ENCODE data around the gene STK39. TPM values are rescaled to one million over a fixed set of nuclear protein-coding genes. Genes with fewer than 3 reads are reported as not detected.

The STK39 gene
- total RNA-seq, 1 experiment from 2014 or later = 2.9 TPM

DNA sequence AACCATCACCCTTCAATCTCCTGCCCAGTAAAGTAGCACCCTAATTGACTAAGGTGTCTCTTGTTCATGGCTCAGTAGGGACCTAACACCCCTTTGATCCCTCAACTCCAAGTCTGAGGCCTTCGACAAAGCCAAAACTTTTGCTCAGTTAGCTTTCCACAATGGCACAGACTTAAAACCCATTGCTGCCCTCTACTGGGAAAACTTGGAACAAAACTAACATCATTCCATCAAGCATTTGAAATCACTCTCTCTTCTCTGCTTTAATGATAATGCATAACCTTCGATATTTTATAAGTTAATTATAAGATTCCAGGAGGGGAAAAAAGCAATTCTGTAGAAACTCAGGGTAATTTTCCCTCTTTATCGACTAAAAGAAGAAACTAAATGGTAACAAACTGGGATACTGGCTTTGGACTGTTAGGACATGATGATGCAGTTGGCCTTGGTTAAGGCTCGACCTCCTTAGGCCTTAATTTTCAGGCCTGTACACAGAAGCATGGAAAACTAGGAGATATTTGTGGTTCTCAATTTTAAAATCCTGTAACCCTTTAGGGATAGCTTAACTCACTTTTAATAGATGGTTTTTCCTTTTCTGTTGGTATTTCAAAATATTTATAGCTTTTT lies 127.8 kb downstream of the STK39 start:
- Mint-ChIP-seq H3K9me3 (ENCODE audit: unreplicated experiment) (no peaks in the 10 kb centered on the region), H3K36me3 (ENCODE audit: insufficient read depth, unreplicated experiment) (no peaks in the 10 kb centered on the region), H3K4me1 (ENCODE audit: low read depth, unreplicated experiment) (no peaks in the 10 kb centered on the region), H3K4me3 (ENCODE audit: unreplicated experiment) (no peak overlapping the region), H3K27ac (ENCODE audit: unreplicated experiment) (no peak overlapping the region), H3K27me3 (ENCODE audit: insufficient read depth, unreplicated experiment) (no peaks in the 10 kb centered on the region)
- DNase-seq = peak in 1 of 2 experiments; percentile 64
- ChIA-PET POLR2A (no interaction called here), CTCF (interaction anchor here (0.6 to 2.7 kb wide), 6 partner anchors 12 to 217 kb away, joined by 3 to 17 read pairs (median 5); partner anchors contain the start of gene STK39)
- Histone ChIP-seq H3K4me3 (ENCODE audit: low read depth, low read length) (no peak overlapping the region), H3K36me3 (ENCODE audit: control insufficient read depth, insufficient read depth, low read length) (no peaks in the 10 kb centered on the region), H3K9me3 (no peaks in the 10 kb centered on the region), H3K27me3 (replicated peaks; ENCODE audit: control insufficient read depth, insufficient read depth, low read length) (no peaks in the 10 kb centered on the region), H3K4me1 (no peaks in the 10 kb centered on the region)
- BruUV-seq (replicated peaks) = no TSS peak
- TF ChIP-seq, protein P1, sequence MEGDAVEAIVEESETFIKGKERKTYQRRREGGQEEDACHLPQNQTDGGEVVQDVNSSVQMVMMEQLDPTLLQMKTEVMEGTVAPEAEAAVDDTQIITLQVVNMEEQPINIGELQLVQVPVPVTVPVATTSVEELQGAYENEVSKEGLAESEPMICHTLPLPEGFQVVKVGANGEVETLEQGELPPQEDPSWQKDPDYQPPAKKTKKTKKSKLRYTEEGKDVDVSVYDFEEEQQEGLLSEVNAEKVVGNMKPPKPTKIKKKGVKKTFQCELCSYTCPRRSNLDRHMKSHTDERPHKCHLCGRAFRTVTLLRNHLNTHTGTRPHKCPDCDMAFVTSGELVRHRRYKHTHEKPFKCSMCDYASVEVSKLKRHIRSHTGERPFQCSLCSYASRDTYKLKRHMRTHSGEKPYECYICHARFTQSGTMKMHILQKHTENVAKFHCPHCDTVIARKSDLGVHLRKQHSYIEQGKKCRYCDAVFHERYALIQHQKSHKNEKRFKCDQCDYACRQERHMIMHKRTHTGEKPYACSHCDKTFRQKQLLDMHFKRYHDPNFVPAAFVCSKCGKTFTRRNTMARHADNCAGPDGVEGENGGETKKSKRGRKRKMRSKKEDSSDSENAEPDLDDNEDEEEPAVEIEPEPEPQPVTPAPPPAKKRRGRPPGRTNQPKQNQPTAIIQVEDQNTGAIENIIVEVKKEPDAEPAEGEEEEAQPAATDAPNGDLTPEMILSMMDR (IDR thresholded peaks at IDR 0.05; ENCODE audit: insufficient read depth in 1 of 2, low read depth in 1 of 2, low read length in 1 of 2, severe bottlenecking in 1 of 2, unreplicated experiment in 1 of 2) = peak; percentile 28 to 57
- intact Hi-C loops (cut with micrococcal nuclease; ENCODE audit: unreplicated experiment) = loop anchor here (2.0 to 10.0 kb wide), 8 partner anchors 252 to 1219 kb away; partner anchors contain the start of gene B3GALT1

DNA sequence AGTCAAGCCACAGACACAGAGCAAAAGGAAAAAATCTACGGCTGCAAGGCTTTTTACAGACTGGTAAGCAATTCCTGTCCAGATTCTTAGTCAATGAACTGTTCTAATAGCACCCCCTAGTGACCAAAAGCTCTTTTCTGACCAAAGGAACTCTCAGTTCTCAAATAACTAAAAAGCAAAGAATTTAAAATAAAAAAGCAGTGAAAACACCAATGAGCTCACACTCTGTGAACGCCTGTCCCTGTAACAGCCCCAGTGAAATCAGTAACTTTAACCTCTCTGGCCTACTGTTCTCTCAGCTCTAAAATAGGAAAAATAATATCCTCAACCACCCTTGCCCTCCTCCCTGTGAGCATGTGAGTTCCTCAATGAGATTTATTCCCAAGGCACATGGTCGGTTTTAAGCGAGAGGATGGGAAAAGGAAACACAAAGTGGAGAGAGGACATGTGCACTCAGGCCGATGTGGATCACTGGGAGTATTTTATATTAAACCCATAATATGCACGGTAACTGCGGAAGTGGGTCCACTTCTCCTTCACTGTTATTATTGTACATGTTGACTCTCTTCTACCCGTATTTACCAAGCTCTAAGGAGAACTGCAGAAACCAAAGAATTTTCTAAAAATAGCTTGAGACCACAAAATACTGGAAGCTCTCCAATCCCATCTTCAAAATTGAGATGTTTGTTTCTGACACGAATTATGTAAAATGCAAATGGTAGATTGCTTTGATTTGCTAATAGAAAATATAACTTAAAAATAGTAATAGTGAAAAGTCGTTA lies 128.5 kb downstream of the STK39 start:
- TF ChIP-seq, protein P1 (IDR thresholded peaks at IDR 0.05; ENCODE audit: insufficient read depth in 1 of 2, low read depth in 1 of 2, low read length in 1 of 2, severe bottlenecking in 1 of 2, unreplicated experiment in 1 of 2) = peak; percentile 59 to 71
- H3K4me3 ChIP-seq (ENCODE audit: low read depth, low read length) = no peak overlapping the region
- H3K4me1 ChIP-seq = no peaks in the 10 kb centered on the region
- peak in 1 of 2 experiments; percentile 79 for DNase-seq
- no TSS peak for BruUV-seq (replicated peaks)
- no peaks in the 10 kb centered on the region for H3K9me3 Mint-ChIP-seq (ENCODE audit: unreplicated experiment)
- H3K9me3 ChIP-seq = no peaks in the 10 kb centered on the region
- ChIA-PET CTCF (interaction anchor here (0.7 to 2.7 kb wide), 12 partner anchors 9 to 1579 kb away, joined by 3 to 17 read pairs (median 4); partner anchors contain the start of gene STK39), POLR2A (no interaction called here)
- H3K4me3 Mint-ChIP-seq (ENCODE audit: unreplicated experiment) = no peak overlapping the region
- H3K36me3 Mint-ChIP-seq (ENCODE audit: insufficient read depth, unreplicated experiment) = no peaks in the 10 kb centered on the region
- H3K27me3 Mint-ChIP-seq (ENCODE audit: insufficient read depth, unreplicated experiment) = no peaks in the 10 kb centered on the region
- no peaks in the 10 kb centered on the region for H3K27me3 ChIP-seq (replicated peaks; ENCODE audit: control insufficient read depth, insufficient read depth, low read length)
- H3K27ac Mint-ChIP-seq (ENCODE audit: unreplicated experiment) = no peak overlapping the region
- H3K4me1 Mint-ChIP-seq (ENCODE audit: low read depth, unreplicated experiment) = no peaks in the 10 kb centered on the region
- intact Hi-C loops (cut with micrococcal nuclease; ENCODE audit: unreplicated experiment) = loop anchor here (1.0 to 10.0 kb wide), 10 partner anchors 154 to 1580 kb away; partner anchors contain the start of gene B3GALT1
- H3K36me3 ChIP-seq (ENCODE audit: control insufficient read depth, insufficient read depth, low read length) = no peaks in the 10 kb centered on the region

DNA sequence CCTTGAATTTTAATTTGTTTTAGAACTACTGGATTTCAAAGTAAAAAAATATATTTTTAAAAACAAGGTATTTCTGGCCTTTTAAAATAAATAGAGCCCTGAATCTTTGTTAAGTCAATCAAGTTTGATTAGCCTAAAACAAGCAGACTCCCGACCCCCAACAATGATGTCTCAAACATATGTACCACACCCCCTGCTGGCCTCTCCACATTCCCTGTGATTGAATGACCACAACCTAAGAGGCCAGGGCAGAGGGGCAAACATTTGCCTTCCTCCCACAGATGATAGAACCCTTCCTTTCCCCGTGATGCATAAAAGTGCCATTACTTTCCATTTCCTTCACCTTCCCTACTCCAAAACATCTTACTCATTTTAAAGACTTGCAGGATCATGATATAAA lies 130.9 kb downstream of the STK39 start:
- TF ChIP-seq, protein P1 (IDR thresholded peaks at IDR 0.05; ENCODE audit: insufficient read depth in 1 of 2, low read depth in 1 of 2, low read length in 1 of 2, severe bottlenecking in 1 of 2, unreplicated experiment in 1 of 2) = peak; percentile 34 to 37
- H3K9me3 ChIP-seq = no peaks in the 10 kb centered on the region
- Mint-ChIP-seq H3K27ac (ENCODE audit: unreplicated experiment) (no peak overlapping the region), H3K27me3 (ENCODE audit: insufficient read depth, unreplicated experiment) (peaks cover 3% of the 10 kb centered on the region), H3K4me3 (ENCODE audit: unreplicated experiment) (no peak overlapping the region), H3K9me3 (ENCODE audit: unreplicated experiment) (no peaks in the 10 kb centered on the region), H3K36me3 (ENCODE audit: insufficient read depth, unreplicated experiment) (no peaks in the 10 kb centered on the region), H3K4me1 (ENCODE audit: low read depth, unreplicated experiment) (no peaks in the 10 kb centered on the region)
- BruUV-seq (replicated peaks) = no TSS peak
- ChIA-PET CTCF (interaction anchor here (0.8 kb wide), 1 partner anchor 21 kb away, joined by 3 read pairs; no protein-coding TSS in a partner anchor), POLR2A (no interaction called here)
- no peaks in the 10 kb centered on the region for H3K36me3 ChIP-seq (ENCODE audit: control insufficient read depth, insufficient read depth, low read length)
- no peak overlapping the region for H3K4me3 ChIP-seq (ENCODE audit: low read depth, low read length)
- intact Hi-C loops (cut with micrococcal nuclease; ENCODE audit: unreplicated experiment) = loop anchor here (5.0 to 10.0 kb wide), 3 partner anchors 249 to 562 kb away; no protein-coding TSS in a partner anchor
- peak in 1 of 2 experiments; percentile 12 for DNase-seq
- H3K4me1 ChIP-seq = no peaks in the 10 kb centered on the region
- no peaks in the 10 kb centered on the region for H3K27me3 ChIP-seq (replicated peaks; ENCODE audit: control insufficient read depth, insufficient read depth, low read length)

Measured in Caco-2 (cell line).